Measurements from ENCODE around the gene PARP12.

DNA sequence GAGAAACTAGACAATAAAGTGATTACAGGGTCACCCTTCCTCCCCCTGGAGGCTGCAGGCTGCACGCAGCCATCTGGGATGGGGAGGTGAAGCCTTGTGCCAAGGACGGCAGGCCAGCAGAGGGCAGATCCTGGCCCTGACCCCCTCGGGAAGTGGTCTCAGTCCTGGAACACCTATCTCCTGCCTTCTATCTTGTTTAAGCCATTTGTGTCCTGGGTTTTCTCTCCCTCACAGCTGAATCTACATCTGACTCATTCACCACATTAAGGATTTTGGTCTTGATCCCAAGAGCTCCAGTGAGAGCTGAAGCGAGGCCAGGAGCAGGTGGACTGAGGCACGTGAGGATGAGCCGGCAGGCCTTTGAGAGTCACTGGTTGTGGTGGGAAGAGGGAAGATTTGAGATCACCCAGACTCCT is 16.4 kb upstream of the PARP12 start:
- no peak for TF ChIP-seq POLR2A (IDR thresholded peaks at IDR 0.05)
- TF ChIP-seq, protein P1, sequence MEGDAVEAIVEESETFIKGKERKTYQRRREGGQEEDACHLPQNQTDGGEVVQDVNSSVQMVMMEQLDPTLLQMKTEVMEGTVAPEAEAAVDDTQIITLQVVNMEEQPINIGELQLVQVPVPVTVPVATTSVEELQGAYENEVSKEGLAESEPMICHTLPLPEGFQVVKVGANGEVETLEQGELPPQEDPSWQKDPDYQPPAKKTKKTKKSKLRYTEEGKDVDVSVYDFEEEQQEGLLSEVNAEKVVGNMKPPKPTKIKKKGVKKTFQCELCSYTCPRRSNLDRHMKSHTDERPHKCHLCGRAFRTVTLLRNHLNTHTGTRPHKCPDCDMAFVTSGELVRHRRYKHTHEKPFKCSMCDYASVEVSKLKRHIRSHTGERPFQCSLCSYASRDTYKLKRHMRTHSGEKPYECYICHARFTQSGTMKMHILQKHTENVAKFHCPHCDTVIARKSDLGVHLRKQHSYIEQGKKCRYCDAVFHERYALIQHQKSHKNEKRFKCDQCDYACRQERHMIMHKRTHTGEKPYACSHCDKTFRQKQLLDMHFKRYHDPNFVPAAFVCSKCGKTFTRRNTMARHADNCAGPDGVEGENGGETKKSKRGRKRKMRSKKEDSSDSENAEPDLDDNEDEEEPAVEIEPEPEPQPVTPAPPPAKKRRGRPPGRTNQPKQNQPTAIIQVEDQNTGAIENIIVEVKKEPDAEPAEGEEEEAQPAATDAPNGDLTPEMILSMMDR (IDR thresholded peaks at IDR 0.05): no peak

All from prostate gland (tissue), 2 donors.